ENCODE measurements around the gene LHX8.

Gene LHX8

DNA sequence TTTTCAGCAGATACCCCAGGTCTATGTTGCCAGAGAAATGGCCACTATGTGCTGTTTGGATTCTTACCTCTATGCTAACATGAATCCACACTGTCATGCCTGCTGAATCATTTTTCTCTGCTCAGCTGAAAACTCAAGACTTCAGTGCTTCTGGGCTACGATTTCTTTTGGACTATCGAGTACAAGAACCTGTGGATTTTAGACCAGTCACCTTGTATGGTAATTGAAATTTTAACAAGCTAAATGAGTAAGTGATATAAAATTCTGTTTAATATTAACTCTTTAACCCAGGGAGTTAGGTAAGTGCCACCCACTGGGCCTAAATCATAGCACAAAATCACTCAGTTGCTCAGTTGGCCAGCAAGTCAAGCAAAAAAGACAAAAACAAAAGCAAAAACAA is 35.8 kb downstream of the LHX8 start:
- ChIA-PET POLR2A (no interaction called here), CTCF (no interaction called here)
- Histone ChIP-seq H3K9me3 (ENCODE audit: control insufficient read depth, insufficient read depth, low read depth, low read length) (no peaks in the 10 kb centered on the region), H3K4me3 (ENCODE audit: low read depth, low read length) (no peak overlapping the region), H3K36me3 (ENCODE audit: control insufficient read depth in 2 of 2, insufficient read depth in 1 of 2, low read length in 2 of 2) (no peaks in the 10 kb centered on the region), H3K4me1 (ENCODE audit: control insufficient read depth, insufficient read depth, low read length) (no peaks in the 10 kb centered on the region), H3K27ac (ENCODE audit: extremely low read depth, low read depth, low read length) (no peak overlapping the region)
- no peak for TF ChIP-seq ZNF677 (tag by site-specific recombination; IDR thresholded peaks at IDR 0.05)
- TF ChIP-seq ZNF202 (tag by site-specific recombination; IDR thresholded peaks at IDR 0.05; ENCODE audit: borderline replicate concordance) = no peak
- no peak for TF ChIP-seq ZNF701 (tag by site-specific recombination; IDR thresholded peaks at IDR 0.05)
- TF ChIP-seq SP7 (tag by site-specific recombination; IDR thresholded peaks at IDR 0.05) = no peak
- no peak for TF ChIP-seq GFI1B (tag by site-specific recombination; IDR thresholded peaks at IDR 0.05)
- TF ChIP-seq YY2 (tag by site-specific recombination; IDR thresholded peaks at IDR 0.05) = no peak

DNA sequence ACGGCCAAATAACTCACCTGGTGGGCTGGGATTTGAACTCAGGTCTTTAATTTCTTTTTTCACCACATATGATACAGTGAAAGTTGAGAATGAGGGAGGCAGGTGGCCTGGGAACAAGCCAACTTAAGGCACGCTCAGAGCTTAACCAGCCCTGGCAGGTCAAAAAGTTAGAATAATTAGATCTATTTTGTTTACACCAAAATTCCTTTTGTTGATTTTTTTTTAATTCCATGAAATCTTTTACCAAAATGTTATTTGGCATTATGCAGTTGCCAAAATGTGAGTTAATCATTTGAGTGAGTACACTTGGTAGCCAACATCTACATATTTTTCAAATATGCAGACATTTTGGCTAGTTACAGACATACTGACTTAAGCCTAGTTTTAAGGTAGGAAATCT is 36.8 kb downstream of the LHX8 start:
- no peaks in the 10 kb centered on the region for H3K36me3 ChIP-seq (ENCODE audit: control insufficient read depth in 2 of 2, insufficient read depth in 1 of 2, low read length in 2 of 2)
- ChIA-PET POLR2A (no interaction called here), CTCF (interaction anchor here (0.6 kb wide), 1 partner anchor 261 kb away, joined by 3 read pairs; no protein-coding TSS in a partner anchor)
- H3K4me3 ChIP-seq (ENCODE audit: low read depth, low read length) = no peak overlapping the region
- no peak overlapping the region for H3K27ac ChIP-seq (ENCODE audit: extremely low read depth, low read depth, low read length)
- H3K9me3 ChIP-seq (ENCODE audit: control insufficient read depth, insufficient read depth, low read depth, low read length) = no peaks in the 10 kb centered on the region
- no peaks in the 10 kb centered on the region for H3K4me1 ChIP-seq (ENCODE audit: control insufficient read depth, insufficient read depth, low read length)
- no peak for TF ChIP-seq PRDM1 (tag by site-specific recombination; IDR thresholded peaks at IDR 0.05)
- no peak for TF ChIP-seq ZNF626 (tag by site-specific recombination; IDR thresholded peaks at IDR 0.05)
- no peak for TF ChIP-seq KLF16 (tag by site-specific recombination; IDR thresholded peaks at IDR 0.05)
- TF ChIP-seq ZNF777 (tag by site-specific recombination; IDR thresholded peaks at IDR 0.05; ENCODE audit: borderline replicate concordance) = no peak
- TF ChIP-seq ZNF292 (tag by site-specific recombination; IDR thresholded peaks at IDR 0.05; ENCODE audit: borderline replicate concordance, low read depth) = no peak
- TF ChIP-seq, protein P1, sequence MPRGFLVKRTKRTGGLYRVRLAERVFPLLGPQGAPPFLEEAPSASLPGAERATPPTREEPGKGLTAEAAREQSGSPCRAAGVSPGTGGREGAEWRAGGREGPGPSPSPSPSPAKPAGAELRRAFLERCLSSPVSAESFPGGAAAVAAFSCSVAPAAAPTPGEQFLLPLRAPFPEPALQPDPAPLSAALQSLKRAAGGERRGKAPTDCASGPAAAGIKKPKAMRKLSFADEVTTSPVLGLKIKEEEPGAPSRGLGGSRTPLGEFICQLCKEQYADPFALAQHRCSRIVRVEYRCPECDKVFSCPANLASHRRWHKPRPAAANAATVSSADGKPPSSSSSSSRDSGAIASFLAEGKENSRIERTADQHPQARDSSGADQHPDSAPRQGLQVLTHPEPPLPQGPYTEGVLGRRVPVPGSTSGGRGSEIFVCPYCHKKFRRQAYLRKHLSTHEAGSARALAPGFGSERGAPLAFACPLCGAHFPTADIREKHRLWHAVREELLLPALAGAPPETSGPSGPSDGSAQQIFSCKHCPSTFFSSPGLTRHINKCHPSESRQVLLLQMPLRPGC (tag by site-specific recombination; IDR thresholded peaks at IDR 0.05) = no peak
- TF ChIP-seq ZBTB7A (tag by site-specific recombination; IDR thresholded peaks at IDR 0.05; ENCODE audit: low read depth) = no peak
- no peak for TF ChIP-seq ZNF354C (tag by site-specific recombination; IDR thresholded peaks at IDR 0.05; ENCODE audit: borderline replicate concordance, low read depth)
- no peak for TF ChIP-seq ZNF521 (tag by site-specific recombination; IDR thresholded peaks at IDR 0.05)
- TF ChIP-seq MZF1 (tag by site-specific recombination; IDR thresholded peaks at IDR 0.05; ENCODE audit: borderline replicate concordance) = no peak
- TF ChIP-seq ZNF404 (tag by site-specific recombination; IDR thresholded peaks at IDR 0.05) = no peak
- no peak for TF ChIP-seq ZFP37 (tag by site-specific recombination; IDR thresholded peaks at IDR 0.05)

DNA sequence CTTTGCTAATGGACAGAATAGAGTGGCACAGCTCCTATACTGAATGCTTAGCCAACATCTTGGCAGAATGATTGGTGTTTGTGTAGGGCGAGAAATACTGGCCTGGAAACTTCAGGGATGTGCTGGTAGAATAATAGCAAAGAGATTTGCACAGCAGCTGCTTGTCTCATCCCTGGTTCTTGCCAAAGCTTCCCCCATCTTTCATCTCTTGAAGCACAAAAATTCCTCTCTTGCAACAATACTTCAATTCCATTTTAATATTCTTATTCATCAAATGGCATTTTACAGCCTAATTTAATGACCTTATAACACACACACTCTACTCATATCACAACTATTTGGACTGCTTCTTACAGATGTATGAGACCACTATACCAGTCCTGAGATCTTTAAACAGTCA is 37.7 kb downstream of the LHX8 start:
- ChIA-PET CTCF (interaction anchor here (1.0 kb wide), 1 partner anchor 31 kb away, joined by 3 read pairs; no protein-coding TSS in a partner anchor), POLR2A (no interaction called here)

More for the DNA sequence above, 37.7 kb downstream of the LHX8 start:
- H3K36me3 ChIP-seq (ENCODE audit: control insufficient read depth in 2 of 2, insufficient read depth in 1 of 2, low read length in 2 of 2) = no peaks in the 10 kb centered on the region
- H3K27ac ChIP-seq (ENCODE audit: extremely low read depth, low read depth, low read length) = no peak overlapping the region
- no peaks in the 10 kb centered on the region for H3K9me3 ChIP-seq (ENCODE audit: control insufficient read depth, insufficient read depth, low read depth, low read length)
- no peak overlapping the region for H3K4me3 ChIP-seq (ENCODE audit: low read depth, low read length)
- no peaks in the 10 kb centered on the region for H3K4me1 ChIP-seq (ENCODE audit: control insufficient read depth, insufficient read depth, low read length)
- TF ChIP-seq, protein P2, sequence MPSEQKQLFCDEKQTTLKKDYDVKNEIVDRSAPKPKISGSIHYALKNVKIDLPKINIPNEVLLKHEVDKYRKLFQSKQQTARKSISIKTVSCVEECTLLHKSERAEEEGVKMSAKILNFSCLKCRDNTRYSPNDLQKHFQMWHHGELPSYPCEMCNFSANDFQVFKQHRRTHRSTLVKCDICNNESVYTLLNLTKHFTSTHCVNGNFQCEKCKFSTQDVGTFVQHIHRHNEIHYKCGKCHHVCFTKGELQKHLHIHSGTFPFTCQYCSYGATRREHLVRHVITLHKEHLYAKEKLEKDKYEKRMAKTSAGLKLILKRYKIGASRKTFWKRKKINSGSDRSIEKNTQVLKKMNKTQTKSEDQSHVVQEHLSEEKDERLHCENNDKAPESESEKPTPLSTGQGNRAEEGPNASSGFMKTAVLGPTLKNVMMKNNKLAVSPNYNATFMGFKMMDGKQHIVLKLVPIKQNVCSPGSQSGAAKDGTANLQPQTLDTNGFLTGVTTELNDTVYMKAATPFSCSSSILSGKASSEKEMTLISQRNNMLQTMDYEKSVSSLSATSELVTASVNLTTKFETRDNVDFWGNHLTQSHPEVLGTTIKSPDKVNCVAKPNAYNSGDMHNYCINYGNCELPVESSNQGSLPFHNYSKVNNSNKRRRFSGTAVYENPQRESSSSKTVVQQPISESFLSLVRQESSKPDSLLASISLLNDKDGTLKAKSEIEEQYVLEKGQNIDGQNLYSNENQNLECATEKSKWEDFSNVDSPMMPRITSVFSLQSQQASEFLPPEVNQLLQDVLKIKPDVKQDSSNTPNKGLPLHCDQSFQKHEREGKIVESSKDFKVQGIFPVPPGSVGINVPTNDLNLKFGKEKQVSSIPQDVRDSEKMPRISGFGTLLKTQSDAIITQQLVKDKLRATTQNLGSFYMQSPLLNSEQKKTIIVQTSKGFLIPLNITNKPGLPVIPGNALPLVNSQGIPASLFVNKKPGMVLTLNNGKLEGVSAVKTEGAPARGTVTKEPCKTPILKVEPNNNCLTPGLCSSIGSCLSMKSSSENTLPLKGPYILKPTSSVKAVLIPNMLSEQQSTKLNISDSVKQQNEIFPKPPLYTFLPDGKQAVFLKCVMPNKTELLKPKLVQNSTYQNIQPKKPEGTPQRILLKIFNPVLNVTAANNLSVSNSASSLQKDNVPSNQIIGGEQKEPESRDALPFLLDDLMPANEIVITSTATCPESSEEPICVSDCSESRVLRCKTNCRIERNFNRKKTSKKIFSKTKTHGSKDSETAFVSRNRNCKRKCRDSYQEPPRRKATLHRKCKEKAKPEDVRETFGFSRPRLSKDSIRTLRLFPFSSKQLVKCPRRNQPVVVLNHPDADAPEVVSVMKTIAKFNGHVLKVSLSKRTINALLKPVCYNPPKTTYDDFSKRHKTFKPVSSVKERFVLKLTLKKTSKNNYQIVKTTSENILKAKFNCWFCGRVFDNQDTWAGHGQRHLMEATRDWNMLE (tag by site-specific recombination; conservative IDR thresholded peaks at IDR 0.05; ENCODE audit: low read depth) = no peak
- no peak for TF ChIP-seq ZNF621 (tag by site-specific recombination; IDR thresholded peaks at IDR 0.05)
- no peak for TF ChIP-seq KLF9 (tag by site-specific recombination; IDR thresholded peaks at IDR 0.05; ENCODE audit: low read depth)
- TF ChIP-seq ZSCAN23 (tag by site-specific recombination; IDR thresholded peaks at IDR 0.05) = no peak
- no peak for TF ChIP-seq TCF7L2 (IDR thresholded peaks at IDR 0.05; ENCODE audit: borderline replicate concordance, low read depth, low read length)
- no peak for TF ChIP-seq ZNF48 (tag by site-specific recombination; IDR thresholded peaks at IDR 0.05)
- TF ChIP-seq MYNN (tag by site-specific recombination; IDR thresholded peaks at IDR 0.05; ENCODE audit: borderline replicate concordance) = no peak
- TF ChIP-seq, protein P3, sequence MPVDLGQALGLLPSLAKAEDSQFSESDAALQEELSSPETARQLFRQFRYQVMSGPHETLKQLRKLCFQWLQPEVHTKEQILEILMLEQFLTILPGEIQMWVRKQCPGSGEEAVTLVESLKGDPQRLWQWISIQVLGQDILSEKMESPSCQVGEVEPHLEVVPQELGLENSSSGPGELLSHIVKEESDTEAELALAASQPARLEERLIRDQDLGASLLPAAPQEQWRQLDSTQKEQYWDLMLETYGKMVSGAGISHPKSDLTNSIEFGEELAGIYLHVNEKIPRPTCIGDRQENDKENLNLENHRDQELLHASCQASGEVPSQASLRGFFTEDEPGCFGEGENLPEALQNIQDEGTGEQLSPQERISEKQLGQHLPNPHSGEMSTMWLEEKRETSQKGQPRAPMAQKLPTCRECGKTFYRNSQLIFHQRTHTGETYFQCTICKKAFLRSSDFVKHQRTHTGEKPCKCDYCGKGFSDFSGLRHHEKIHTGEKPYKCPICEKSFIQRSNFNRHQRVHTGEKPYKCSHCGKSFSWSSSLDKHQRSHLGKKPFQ (tag by site-specific recombination; IDR thresholded peaks at IDR 0.05) = no peak
